Measurements from ENCODE around the gene KNDC1.
"Not testable (repeated sequence)": the region's sequence is repeated elsewhere in the genome, so short reads cannot be mapped to it uniquely, and the experiment has no call there.

Gene KNDC1

GRCh38 chr10:133162910-133163856 is 3.2 kb downstream of the KNDC1 start:
- no peak for DNase-seq

GRCh38 chr10:133163889-133164815 is 4.1 kb downstream of the KNDC1 start:
- DNase-seq, result no peak

GRCh38 chr10:133164816-133165555 is 5.0 kb downstream of the KNDC1 start:
- DNase-seq, result no peak

GRCh38 chr10:133165556-133166503 is 5.8 kb downstream of the KNDC1 start:
- DNase-seq, result no peak

GRCh38 chr10:133166504-133166827 is 6.4 kb downstream of the KNDC1 start:
- DNase-seq, result no peak

GRCh38 chr10:133166828-133167692 is 7.0 kb downstream of the KNDC1 start:
- no peak for DNase-seq

GRCh38 chr10:133167693-133168616 is 7.9 kb downstream of the KNDC1 start:
- DNase-seq, result no peak

GRCh38 chr10:133168617-133169031 is 8.6 kb downstream of the KNDC1 start:
- no peak for DNase-seq

GRCh38 chr10:133169173-133169947 is 9.3 kb downstream of the KNDC1 start:
- no peak for DNase-seq

GRCh38 chr10:133170092-133170491 is 10.1 kb downstream of the KNDC1 start:
- no peak for DNase-seq

GRCh38 chr10:133173860-133174640 is 14.0 kb downstream of the KNDC1 start:
- DNase-seq, result no peak

- no peak for DNase-seq
These were observed 14.8 kb downstream of the KNDC1 start for GRCh38 chr10:133174689-133175263.

- not testable (repeated sequence) for DNase-seq
These were observed 15.6 kb downstream of the KNDC1 start for GRCh38 chr10:133175624-133176023.

- DNase-seq, result no peak
These were observed 16.5 kb downstream of the KNDC1 start for GRCh38 chr10:133176546-133176945.

- no peak for DNase-seq
These were observed 17.6 kb downstream of the KNDC1 start for GRCh38 chr10:133177380-133178157.

GRCh38 chr10:133178357-133179127 is 18.5 kb downstream of the KNDC1 start:
- DNase-seq, result no peak
